Measurements from ENCODE around the gene PHPT1. TPM values are rescaled to one million over a fixed set of nuclear protein-coding genes. Genes with fewer than 3 reads are reported as not detected.

PHPT1 gene
- total and polyA plus RNA-seq, 2 of the 13 experiments (the other 11 are each of a cell fraction or from before 2014, with no cell fraction given), result 189 to 192 TPM

DNA sequence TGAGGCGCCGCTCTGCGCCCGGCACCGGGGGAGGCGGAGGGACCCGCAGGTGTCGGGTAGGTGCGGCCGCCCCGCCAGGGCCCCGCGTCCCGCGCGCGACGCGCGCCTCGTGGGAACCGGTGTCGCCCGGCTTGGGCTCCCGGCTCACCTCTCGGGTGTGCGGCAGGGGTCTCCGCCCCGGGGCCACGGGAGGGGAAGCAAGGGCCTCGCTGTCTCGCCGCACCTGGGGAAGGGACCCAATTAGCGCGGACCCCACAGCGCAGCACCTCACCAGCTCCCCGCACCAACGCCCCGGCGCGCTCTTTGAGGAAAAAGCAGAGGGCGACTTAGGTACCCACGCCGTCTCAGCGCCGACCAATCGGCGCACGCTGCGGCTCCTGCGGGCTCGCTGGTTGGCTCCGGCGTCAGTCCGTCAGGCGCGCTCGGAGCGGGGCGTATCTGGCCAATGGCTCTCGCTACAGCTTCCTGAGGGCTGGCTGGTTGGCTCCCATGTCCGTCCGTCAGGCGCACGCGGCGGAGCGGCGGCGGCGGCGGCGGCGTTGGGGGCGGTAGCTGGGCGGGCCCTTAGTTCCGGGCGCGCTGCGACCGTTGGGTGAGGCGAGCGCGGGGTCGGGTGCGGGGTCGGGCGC, 36.9 kb downstream of the PHPT1 start, which contains the start of gene TRAF2 (continued):
- TF ChIP-seq HOMEZ (CRISPR knock-in tag; IDR thresholded peaks at IDR 0.05; ENCODE audit: low read depth) (no peak), FOXO1 (CRISPR knock-in tag; IDR thresholded peaks at IDR 0.05) (no peak; the same call in 1 of the 2 replicates), RERE (CRISPR knock-in tag; IDR thresholded peaks at IDR 0.05; ENCODE audit: low read depth) (no peak), ZNF34 (CRISPR knock-in tag; IDR thresholded peaks at IDR 0.05; ENCODE audit: borderline replicate concordance) (no peak), MEIS1 (CRISPR knock-in tag; IDR thresholded peaks at IDR 0.05; ENCODE audit: borderline replicate concordance) (no peak), ZNF501 (CRISPR knock-in tag; IDR thresholded peaks at IDR 0.05) (no peak), ZNF737 (CRISPR knock-in tag; IDR thresholded peaks at IDR 0.05; ENCODE audit: borderline replicate concordance) (no peak), CREB1 (IDR thresholded peaks at IDR 0.05) (peak; percentile 89), CREB1 (CRISPR knock-in tag; IDR thresholded peaks at IDR 0.05) (peak; percentile 81), MED13 (CRISPR knock-in tag; IDR thresholded peaks at IDR 0.05) (peak; percentile 63; the same call in 1 of the 2 replicates), MTERF4 (CRISPR knock-in tag; IDR thresholded peaks at IDR 0.05) (no peak), ZBTB38 (CRISPR knock-in tag; IDR thresholded peaks at IDR 0.05) (no peak), ZBTB43 (CRISPR knock-in tag; conservative IDR thresholded peaks at IDR 0.05) (no peak), ZNF207 (IDR thresholded peaks at IDR 0.05; ENCODE audit: borderline replicate concordance) (no peak), ARHGAP35 (CRISPR knock-in tag; IDR thresholded peaks at IDR 0.05; ENCODE audit: borderline replicate concordance) (no peak), MTA3 (CRISPR knock-in tag; IDR thresholded peaks at IDR 0.05) (no peak)
- TF ChIP-seq, protein P1, sequence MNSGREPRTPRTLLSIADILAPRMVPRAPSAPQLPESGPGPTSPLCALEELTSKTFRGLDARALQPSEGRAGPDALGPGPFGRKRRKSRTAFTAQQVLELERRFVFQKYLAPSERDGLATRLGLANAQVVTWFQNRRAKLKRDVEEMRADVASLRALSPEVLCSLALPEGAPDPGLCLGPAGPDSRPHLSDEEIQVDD (CRISPR knock-in tag; IDR thresholded peaks at IDR 0.05; ENCODE audit: borderline replicate concordance), result no peak
- TF ChIP-seq, protein P2, sequence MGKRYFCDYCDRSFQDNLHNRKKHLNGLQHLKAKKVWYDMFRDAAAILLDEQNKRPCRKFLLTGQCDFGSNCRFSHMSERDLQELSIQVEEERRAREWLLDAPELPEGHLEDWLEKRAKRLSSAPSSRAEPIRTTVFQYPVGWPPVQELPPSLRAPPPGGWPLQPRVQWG (CRISPR knock-in tag; IDR thresholded peaks at IDR 0.05; ENCODE audit: borderline replicate concordance, low read depth), result no peak

All from HepG2 (cell line).